ACC112 (cell line): Measurements from ENCODE around the gene ERMN.

ENCODE experiments used
- H2AFZ ChIP-seq: fragments of 200-600 bp; sonication (generic); one replicate; pipeline ENCODE4 v1.6.0; 2017; ENCODE audit warnings: antibody characterized with exemption, low read length; ENCODE audit not compliant: unreplicated experiment
- H3K27ac ChIP-seq: fragments of 200-600 bp; sonication (generic); 2 replicates; pipeline ENCODE4 v1.5.1; 2014; ENCODE audit warnings: low read depth, mild to moderate bottlenecking, antibody characterized with exemption, low read length, moderate library complexity
- H3K27me3 ChIP-seq: fragments of 200-600 bp; sonication (generic); 2 replicates; pipeline ENCODE4 v1.6.1; 2014; ENCODE audit warnings: mild to moderate bottlenecking, antibody characterized with exemption, low read length, moderate library complexity, mixed read lengths; ENCODE audit not compliant: insufficient read depth
- H3K36me3 ChIP-seq: fragments of 200-600 bp; sonication (generic); 2 replicates; pipeline ENCODE4 v1.6.1; 2016; ENCODE audit warnings: mild to moderate bottlenecking, antibody characterized with exemption, low read length, moderate library complexity, mixed read lengths; ENCODE audit not compliant: insufficient read depth
- H3K4me1 ChIP-seq: fragments of 200-600 bp; sonication (generic); one replicate; pipeline ENCODE4 v1.6.1; 2016; ENCODE audit warnings: low read length, mixed read lengths; ENCODE audit not compliant: insufficient read depth, unreplicated experiment, control insufficient read depth
- H3K4me3 ChIP-seq: fragments of 200-600 bp; sonication (generic); 2 replicates; pipeline ENCODE4 v1.5.1; 2014; ENCODE audit warnings: mild to moderate bottlenecking, low read depth, low read length
- H3K79me2 ChIP-seq: fragments of 200-600 bp; sonication (generic); one replicate; pipeline ENCODE4 v1.6.0; 2016; ENCODE audit warnings: low read length; ENCODE audit not compliant: control insufficient read depth, unreplicated experiment, insufficient read depth

The ERMN gene

DNA sequence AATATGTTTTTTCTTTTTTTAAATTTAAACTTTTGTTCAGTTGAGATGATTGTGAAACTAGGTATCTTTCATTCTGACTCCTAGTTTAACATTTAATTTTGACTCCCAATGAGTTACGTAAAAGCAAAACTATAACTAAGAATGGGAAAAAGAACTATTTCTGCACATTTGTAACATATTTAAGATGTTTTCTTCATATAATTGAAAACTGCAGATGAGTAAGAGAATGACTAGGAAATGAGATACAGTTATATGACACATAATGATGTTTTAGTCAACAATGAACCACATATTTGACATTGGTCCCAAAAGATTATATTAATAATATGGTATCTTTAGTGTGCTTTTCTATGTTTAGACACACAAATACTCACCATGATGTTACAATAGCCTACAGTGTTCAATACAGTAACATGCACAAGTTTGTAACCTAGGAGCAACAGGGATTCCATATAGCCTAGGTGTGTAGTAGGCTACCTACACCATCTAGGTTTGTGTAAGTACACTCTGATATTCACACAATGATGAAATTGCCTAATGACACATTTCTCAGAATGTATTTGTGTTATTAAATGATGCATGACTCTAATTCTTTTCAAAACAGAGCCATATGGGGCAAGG lies 12.6 kb downstream of the ERMN start:
- H3K27ac ChIP-seq, result peak overlapping the region; percentile 55
- H3K4me1 ChIP-seq, result peaks cover 24% of the 10 kb centered on the region
- H3K79me2 ChIP-seq, result no peaks in the 10 kb centered on the region
- H3K36me3 ChIP-seq, result no peaks in the 10 kb centered on the region
- no peaks in the 10 kb centered on the region for H3K27me3 ChIP-seq
- H2AFZ ChIP-seq, result peak overlapping the region; percentile 26
- H3K4me3 ChIP-seq, result peak overlapping the region; percentile 5; the same call in 1 of the 2 replicates

DNA sequence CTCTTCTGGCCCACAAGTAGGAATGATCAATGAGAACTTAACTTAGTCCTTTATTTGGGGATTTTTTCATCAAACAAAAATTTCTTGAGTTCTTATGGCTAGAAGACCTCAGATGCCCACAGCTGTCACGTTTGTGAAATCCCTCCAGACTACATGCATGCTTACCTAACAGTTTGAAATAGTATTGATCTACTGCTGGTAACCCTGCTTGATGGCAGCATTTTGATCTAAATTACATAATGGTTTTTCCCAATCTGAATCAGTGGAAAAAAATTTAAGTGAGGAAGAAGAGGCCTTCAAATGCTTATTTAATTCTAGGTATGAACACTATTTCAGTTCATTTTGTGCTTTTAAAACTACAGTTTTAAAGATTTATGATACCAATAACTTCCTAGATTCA lies 13.9 kb downstream of the ERMN start:
- Histone ChIP-seq H3K36me3 (no peaks in the 10 kb centered on the region), H3K27me3 (no peaks in the 10 kb centered on the region), H3K79me2 (no peaks in the 10 kb centered on the region), H3K27ac (no peak overlapping the region; the same call in 1 of the 2 replicates), H3K4me1 (peaks cover 24% of the 10 kb centered on the region), H2AFZ (no peak overlapping the region), H3K4me3 (no peak overlapping the region)

DNA sequence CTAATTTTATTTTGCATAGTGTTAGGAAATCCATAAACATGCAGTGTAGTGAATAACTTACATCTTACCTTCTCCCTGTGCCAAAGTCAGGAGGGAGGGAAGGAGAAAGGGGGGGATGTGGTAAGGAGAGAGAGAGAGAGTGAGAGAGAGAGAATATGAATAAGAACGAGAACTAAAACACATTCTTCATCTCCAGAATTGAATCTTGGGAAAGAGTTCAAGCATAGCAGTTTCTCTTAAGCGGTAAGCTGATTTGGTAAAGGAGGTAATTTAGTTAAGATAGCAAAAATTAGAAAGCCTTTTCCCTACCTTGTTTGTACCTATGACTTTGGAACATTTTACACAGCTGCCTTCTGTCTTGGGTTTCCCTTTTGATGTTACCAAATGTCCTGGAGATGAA lies 15.7 kb downstream of the ERMN start:
- no peaks in the 10 kb centered on the region for H3K27me3 ChIP-seq
- peaks cover 40% of the 10 kb centered on the region for H3K4me1 ChIP-seq
- H3K27ac ChIP-seq, result no peak overlapping the region
- H3K4me3 ChIP-seq, result no peak overlapping the region
- no peaks in the 10 kb centered on the region for H3K79me2 ChIP-seq
- no peak overlapping the region for H2AFZ ChIP-seq
- no peaks in the 10 kb centered on the region for H3K36me3 ChIP-seq

DNA sequence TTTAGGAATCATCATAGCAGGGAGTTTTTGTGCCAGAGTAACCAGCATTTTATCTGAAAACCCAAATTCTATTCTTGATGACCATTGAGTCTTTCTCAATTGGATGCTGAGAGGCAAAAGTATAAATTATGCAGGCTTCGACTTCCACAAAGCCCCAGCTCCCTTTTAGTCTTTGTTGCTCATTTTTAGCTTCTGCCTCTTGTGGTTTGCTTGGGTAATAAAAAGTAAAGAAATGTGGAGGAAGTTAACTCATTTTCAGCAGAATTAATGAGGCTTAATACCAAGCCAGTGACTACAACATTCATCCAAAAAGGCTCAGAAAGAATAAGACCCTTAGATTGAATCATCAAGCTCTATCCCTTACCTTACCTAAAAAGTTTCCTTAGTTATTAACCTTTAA lies 18.6 kb downstream of the ERMN start:
- Histone ChIP-seq H3K27ac (no peak overlapping the region), H3K36me3 (no peaks in the 10 kb centered on the region), H3K4me3 (no peak overlapping the region), H2AFZ (no peak overlapping the region), H3K4me1 (peaks cover 37% of the 10 kb centered on the region), H3K79me2 (no peaks in the 10 kb centered on the region), H3K27me3 (no peaks in the 10 kb centered on the region)

DNA sequence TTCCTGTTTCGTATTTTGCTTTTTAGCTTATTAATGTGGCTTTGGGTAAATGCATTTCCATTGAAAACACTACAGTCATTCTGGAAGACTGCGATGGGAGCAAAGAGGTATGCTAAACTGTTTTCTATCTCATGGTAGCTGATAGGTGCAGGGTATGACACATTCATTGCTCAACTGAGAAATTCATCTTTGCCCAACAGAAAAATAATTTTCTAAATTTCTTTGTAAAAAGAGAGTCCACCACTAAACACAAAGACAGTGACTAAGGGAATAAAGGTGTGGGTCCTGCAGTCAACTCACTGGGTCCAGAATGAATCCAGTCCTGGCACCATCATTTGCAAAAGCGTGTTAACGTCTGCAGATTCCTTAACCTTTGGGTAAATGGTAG lies 19.9 kb downstream of the ERMN start:
- no peak overlapping the region for H3K4me3 ChIP-seq
- H3K4me1 ChIP-seq, result peaks cover 24% of the 10 kb centered on the region
- H3K27me3 ChIP-seq, result no peaks in the 10 kb centered on the region
- H3K27ac ChIP-seq, result peak overlapping the region; percentile 67
- H2AFZ ChIP-seq, result no peak overlapping the region
- H3K36me3 ChIP-seq, result no peaks in the 10 kb centered on the region
- no peaks in the 10 kb centered on the region for H3K79me2 ChIP-seq

DNA sequence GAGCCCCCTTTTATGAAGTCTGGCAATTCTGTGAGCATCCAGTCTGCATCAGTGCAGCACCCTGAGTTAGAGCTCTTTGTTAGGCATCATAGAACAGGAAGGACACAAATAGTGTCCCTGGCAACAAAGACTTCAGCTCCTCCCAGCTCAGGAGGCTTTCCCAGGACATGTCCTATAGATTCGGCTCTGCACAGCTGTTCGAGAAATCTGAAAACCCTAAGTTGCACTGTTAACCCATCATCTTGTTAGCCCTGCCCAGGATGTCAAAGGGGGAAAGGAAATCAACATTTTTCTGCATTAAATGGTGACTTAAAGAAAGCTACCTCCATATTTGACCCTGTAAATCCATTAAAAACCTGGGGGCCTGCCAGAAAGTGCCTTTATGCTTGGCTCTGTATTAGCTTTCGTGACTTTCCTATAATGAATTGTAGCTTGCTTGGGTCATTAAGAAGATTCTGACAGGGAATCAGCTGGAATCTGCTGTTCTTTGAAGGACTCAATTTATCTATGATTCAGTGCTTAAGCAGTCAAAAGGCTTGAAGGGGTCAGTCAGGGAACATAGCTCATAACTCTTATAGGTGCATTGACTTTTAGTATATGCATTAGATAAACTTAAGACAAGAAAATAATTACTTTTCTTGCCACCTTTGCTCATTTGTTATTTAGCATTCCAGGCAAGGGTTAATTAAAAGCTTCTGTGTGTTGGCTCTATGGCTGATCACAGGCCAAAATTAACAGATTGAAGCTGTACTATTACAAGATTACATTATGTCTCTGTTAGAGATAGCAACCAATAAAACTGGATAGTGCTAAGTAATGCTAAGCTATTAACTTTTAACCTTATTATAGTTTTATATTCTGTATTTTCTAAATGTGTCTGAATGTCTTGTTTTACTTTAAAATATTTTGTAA lies 20.6 kb downstream of the ERMN start:
- Histone ChIP-seq H3K36me3 (no peaks in the 10 kb centered on the region), H2AFZ (no peak overlapping the region)

DNA sequence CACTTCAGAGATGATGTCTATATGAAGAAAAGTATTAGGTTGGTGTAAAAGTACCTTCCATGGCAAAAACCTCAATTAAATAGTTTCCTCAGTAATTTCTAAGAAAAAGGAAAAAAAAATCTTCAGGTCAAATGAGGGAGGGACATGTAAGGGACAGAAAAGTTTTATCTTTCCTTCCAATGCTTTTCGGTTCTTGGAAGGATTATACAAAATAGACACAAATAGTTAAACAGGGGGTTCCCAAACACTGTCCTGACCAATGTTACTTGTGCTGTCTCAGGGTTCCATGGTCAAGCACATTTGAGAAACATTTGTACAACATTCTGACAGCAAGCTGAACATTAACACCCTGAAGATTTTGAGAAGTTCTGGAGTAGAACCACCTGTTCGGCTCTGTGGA lies 22.0 kb downstream of the ERMN start:
- peaks cover 23% of the 10 kb centered on the region for H3K4me1 ChIP-seq
- H3K27me3 ChIP-seq, result no peaks in the 10 kb centered on the region
- no peak overlapping the region for H3K27ac ChIP-seq
- H2AFZ ChIP-seq, result no peak overlapping the region
- H3K4me3 ChIP-seq, result no peak overlapping the region
- H3K79me2 ChIP-seq, result no peaks in the 10 kb centered on the region
- no peaks in the 10 kb centered on the region for H3K36me3 ChIP-seq

More for the DNA sequence above, 20.6 kb downstream of the ERMN start:
- Histone ChIP-seq H3K4me3 (no peak overlapping the region), H3K27ac (peak overlapping the region; percentile 67), H3K79me2 (no peaks in the 10 kb centered on the region), H3K27me3 (no peaks in the 10 kb centered on the region), H3K4me1 (peaks cover 23% of the 10 kb centered on the region)

DNA sequence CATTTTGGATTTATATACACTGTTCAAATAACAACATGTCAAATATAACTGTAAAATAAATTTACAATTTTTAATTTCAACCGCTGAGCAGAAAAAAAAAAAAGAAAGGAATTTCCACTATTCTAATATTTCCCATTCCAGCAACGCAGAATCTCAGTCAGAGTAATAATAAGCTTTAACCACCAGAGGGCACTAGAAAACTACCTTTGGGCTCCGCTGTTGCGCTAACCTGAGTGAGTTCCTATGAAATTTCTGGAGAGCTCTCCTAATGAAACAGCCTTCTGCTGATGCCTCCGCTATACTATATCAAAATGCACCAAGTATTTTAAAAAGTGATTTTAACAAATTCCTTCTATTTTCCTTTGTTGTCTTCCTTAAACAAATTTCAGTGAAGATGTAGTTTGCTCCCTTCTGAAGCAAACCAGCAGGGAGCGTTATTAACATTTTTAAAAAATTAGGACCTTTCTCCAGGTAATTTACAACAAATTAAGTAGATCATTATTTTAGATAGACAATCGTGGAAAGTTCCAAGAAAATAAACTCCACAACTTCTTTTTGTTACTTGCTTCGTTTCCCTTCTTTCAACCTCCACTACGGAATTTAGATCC lies 23.0 kb downstream of the ERMN start:
- H3K4me3 ChIP-seq, result no peak overlapping the region
- no peaks in the 10 kb centered on the region for H3K36me3 ChIP-seq
- peaks cover 23% of the 10 kb centered on the region for H3K4me1 ChIP-seq
- H3K27me3 ChIP-seq, result no peaks in the 10 kb centered on the region
- no peak overlapping the region for H3K27ac ChIP-seq
- no peaks in the 10 kb centered on the region for H3K79me2 ChIP-seq
- no peak overlapping the region for H2AFZ ChIP-seq

DNA sequence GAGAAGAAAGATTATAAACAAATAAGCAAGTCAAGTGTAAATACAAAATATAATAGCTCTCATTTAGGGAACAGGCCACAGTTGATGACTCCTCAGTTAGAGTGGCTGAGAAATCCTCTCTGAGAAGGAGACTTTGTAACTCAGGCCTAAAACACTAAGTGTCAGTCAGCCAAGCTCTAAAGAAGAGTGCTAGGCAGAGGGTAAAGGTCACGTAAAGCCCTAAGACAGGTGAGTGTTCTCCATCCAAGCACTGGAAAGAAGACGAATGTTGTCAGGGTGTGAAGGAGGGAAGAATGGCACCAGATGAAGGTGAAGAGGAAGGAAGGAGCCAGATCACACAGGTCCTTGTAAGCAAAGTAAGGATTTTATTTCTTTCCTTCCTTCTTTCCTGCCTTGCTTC lies 24.3 kb downstream of the ERMN start:
- H3K27me3 ChIP-seq, result no peaks in the 10 kb centered on the region
- no peak overlapping the region for H3K4me3 ChIP-seq
- H3K36me3 ChIP-seq, result no peaks in the 10 kb centered on the region
- H3K4me1 ChIP-seq, result peaks cover 22% of the 10 kb centered on the region
- H3K79me2 ChIP-seq, result no peaks in the 10 kb centered on the region
- no peak overlapping the region for H2AFZ ChIP-seq
- H3K27ac ChIP-seq, result no peak overlapping the region

DNA sequence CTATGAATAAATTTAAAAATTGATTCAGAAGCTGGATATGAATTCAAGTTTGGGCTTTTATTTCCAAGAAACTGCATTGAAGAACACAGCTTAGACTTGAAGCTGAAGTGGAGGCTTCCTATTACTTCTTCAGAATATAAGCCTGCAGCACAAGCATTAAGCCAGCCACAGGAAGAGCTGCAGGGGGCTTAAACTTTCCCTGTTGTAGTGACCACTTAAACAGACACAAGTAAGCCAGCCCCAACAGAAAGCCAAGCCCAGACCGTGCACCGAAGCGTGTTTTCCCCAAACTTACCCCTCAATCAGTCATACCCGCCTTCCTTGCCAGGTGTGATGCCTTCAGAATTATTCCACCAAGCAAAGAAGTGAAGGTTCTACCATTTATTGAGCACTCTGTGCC lies 28.7 kb downstream of the ERMN start:
- H3K79me2 ChIP-seq, result no peaks in the 10 kb centered on the region
- no peaks in the 10 kb centered on the region for H3K27me3 ChIP-seq
- H3K27ac ChIP-seq, result no peak overlapping the region
- no peak overlapping the region for H2AFZ ChIP-seq
- H3K4me1 ChIP-seq, result no peaks in the 10 kb centered on the region
- H3K4me3 ChIP-seq, result no peak overlapping the region
- no peaks in the 10 kb centered on the region for H3K36me3 ChIP-seq
